HFF-Myc (cell line): ENCODE results near the gene COL18A1.
A peak's percentile ranks its signal among the peaks of the same experiment; 100 is the strongest.

ENCODE experiments used
- DNase-seq: peaks from one replicate; pipeline ENCODE4 v3.0.0-alpha.2; 2011; ENCODE audit warnings: low read depth; ENCODE audit errors: extremely low read depth
- H3K4me3 ChIP-seq: replicated peaks from 2 replicates; pipeline ENCODE4 v1.5.1; 2011; ENCODE audit warnings: low read depth, mild to moderate bottlenecking, control low read depth, low read length
- TF ChIP-seq, protein P1 (sequence below): IDR thresholded peaks from 2 replicates; pipeline ENCODE4 v1.5.1; 2012; ENCODE audit warnings: mild to moderate bottlenecking, low read depth, low read length, control low read depth; ENCODE audit errors: missing control alignments

Gene COL18A1

DNA sequence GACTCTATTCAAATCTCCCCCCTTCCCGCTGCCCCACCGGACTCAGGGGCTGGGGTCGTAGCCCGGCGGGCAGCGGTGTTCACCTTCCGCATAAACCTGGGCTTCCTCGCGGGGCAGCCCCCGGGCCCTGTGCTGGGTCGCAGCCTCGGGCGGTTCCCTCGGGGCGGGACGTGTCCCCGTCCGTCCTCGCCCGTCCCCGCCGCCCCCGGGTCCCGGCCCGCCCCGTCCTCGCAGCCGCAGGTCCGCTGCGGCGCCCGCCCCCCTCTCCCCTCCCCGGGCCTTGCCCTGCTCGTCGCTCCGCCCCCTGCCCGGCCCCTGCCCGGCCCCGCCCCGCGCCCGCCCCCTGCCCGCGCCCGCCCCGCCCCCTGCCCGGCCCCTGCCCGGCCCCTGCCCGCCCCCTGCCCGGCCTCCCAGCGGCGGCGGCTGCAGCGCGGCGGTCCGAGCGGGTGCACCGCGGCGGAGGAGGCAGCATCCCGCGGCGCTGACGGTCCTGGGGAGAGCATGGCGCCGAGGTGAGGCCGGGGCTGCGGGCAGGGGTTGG lies at the start of gene COL18A1:
Gene COL18A1 (plus strand): TSS at position 436 of the 541 bp plus-strand sequence. CDS start 66 bp downstream, at position 502.
- TF ChIP-seq, protein P1, sequence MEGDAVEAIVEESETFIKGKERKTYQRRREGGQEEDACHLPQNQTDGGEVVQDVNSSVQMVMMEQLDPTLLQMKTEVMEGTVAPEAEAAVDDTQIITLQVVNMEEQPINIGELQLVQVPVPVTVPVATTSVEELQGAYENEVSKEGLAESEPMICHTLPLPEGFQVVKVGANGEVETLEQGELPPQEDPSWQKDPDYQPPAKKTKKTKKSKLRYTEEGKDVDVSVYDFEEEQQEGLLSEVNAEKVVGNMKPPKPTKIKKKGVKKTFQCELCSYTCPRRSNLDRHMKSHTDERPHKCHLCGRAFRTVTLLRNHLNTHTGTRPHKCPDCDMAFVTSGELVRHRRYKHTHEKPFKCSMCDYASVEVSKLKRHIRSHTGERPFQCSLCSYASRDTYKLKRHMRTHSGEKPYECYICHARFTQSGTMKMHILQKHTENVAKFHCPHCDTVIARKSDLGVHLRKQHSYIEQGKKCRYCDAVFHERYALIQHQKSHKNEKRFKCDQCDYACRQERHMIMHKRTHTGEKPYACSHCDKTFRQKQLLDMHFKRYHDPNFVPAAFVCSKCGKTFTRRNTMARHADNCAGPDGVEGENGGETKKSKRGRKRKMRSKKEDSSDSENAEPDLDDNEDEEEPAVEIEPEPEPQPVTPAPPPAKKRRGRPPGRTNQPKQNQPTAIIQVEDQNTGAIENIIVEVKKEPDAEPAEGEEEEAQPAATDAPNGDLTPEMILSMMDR: no peak
- no peak for DNase-seq
- H3K4me3 ChIP-seq: peak within 1 kb of the TSS; percentile 57

DNA sequence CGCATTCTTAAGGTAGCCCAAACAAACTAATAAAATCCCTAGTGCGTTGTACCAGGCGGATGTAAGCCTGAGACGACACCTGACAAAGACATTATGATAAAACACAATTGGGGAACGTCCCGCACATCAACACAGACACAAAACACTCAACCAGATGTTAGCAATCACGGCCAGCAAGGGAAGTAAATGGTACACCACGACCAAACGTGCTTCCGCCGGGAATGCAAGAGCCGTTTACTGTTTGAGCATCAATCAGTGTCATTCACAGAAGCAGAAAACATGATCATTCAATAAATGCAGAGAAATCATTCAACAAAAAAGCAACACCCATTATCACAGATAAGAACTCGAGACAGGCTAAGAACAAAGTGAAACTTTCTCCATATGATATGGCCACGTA lies 49.4 kb upstream of the COL18A1 start:
- TF ChIP-seq, protein P1: no peak
- no peak overlapping the region for H3K4me3 ChIP-seq
- DNase-seq: no peak

DNA sequence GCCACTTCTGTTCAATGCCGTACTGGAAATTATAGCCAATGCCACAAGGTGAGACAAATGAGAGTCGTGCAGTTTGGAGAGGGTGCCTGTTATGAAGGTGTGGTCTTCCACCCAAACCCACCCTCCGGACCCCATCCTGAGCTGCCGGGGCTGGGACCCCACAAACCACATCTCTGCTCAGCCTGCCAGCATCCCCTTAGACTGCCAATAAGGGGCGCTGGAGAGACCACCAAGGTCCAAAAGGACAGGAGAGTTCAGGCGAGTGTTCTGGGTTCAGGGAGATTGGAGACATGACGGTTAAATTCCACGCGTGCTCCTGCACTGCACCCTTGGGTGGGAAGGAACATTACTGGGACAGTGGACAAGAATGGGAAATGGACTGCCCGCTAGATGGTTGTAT lies 48.7 kb upstream of the COL18A1 start:
- no peak overlapping the region for H3K4me3 ChIP-seq
- TF ChIP-seq, protein P1: peak; percentile 24
- no peak for DNase-seq

DNA sequence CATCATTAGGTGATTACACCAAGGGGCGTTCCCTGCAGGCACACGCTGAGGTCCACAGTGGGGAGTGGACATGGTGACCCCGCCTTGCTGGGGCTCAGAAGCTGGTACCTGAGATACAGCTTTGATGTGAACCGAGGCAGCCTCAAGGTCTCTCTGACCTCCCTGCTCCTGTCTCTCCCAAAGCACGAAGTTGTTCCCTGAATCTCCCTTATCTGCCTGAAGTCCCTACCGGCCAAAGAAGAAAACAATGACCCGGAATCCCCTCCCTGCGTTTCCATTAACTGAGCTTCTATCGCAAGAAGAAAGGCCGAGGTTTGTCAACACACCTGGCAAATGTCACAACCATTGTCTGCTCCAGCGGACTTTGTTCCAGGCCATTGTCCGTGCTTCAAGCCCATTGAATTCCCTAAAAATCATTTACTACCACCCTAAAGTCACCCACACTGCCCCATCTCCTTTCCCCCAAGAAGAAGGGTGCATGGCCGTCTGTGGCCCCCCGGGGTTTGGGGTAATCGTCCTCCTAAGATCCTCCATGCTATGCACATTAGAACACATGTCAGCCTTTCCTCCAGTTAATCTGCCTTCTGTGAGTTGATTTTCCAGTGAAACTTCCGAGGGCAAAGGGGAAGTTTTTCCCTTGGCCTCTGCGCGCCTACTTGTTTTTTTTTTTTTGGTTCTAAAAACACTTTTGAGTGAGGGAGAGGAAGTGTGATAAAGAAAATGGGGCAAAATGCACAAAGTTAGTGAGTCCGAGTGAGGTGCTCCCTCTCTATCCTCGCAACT lies 48.1 kb upstream of the COL18A1 start:
- DNase-seq: no peak
- TF ChIP-seq, protein P1: no peak
- H3K4me3 ChIP-seq: no peak overlapping the region

DNA sequence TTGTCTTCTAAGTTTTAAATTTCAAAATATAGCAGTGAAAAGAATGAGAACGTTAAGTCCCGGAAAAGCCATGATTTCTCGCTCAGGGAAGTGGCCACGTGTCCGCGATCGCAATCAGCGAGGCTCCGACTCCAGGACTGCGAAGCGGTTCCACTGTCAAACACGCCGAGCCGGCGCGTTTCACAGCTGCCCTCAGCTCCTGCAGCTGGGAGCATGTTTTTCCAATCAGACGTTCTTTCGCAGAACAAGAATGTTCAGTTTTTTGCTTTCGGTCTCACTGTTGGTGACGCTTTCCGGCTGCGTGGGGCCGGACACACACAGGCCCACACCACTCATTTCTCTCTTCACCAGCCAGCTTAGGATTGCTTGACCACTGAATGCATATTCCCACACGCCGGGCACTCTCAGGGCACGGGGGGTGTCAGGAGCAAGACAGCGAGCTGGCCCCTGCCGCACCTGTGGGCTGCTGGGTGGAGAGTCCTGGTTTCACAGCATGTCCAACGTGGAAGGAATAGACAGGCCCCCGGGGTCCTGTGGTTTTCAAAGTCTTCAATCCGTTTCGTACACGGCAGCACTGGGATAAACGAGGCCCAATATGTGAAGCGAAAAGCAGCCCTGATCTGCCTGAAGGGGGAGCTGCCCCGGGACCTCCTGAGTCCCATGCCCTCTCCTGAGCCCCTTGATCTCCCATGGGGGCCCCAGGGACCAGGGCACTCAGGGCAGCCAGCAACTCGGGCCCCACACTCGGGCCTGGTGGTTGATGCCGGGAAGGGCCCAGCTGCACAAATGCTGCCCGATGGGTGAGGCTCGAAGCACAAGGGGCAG lies 47.3 kb upstream of the COL18A1 start:
- H3K4me3 ChIP-seq: no peak overlapping the region
- no peak for DNase-seq
- TF ChIP-seq, protein P1: peak; percentile 20

DNA sequence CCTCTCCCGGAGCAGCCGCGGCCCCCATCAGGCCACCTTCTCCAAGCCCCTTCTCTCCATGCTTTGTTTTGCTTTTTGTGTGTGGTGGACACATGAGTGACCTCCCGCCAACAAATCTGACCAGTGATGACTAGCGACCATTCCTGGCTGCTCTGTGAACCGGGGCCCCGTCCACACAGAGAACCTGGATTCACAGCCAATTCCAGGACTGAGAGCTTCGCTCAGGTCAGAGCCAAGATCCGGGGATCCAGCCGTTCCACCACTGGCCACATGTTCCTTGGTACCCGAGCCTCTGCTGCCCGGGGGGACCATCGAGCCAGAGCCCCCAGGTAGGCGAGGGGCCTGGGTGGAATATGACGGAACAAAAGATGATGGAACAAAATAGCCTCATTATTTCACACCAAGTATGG lies 46.7 kb upstream of the COL18A1 start:
- DNase-seq: no peak
- H3K4me3 ChIP-seq: no peak overlapping the region
- TF ChIP-seq, protein P1: no peak
